ENCODE data around the gene VPS33B. TPM values are rescaled to one million over a fixed set of nuclear protein-coding genes. Genes with fewer than 3 reads are reported as not detected.
A peak's percentile ranks its signal among the peaks of the same experiment; 100 is the strongest.
"Not testable (repeated sequence)": the region's sequence is repeated elsewhere in the genome, so short reads cannot be mapped to it uniquely, and the experiment has no call there.

The VPS33B gene
- total RNA-seq, 4 donors from 2014 or later: 6.7 to 12.6 (median 8.1) TPM

GRCh38 chr15:91054816-91055215 is 32.4 kb upstream of the VPS33B start:
- no peak for TF ChIP-seq CTCF (IDR thresholded peaks at IDR 0.05)
- TF ChIP-seq POLR2A (IDR thresholded peaks at IDR 0.05): no peak
- Histone ChIP-seq H3K9me3 (no peaks in the 10 kb centered on the region), H3K4me3 (no peak overlapping the region), H3K4me1 (no peaks in the 10 kb centered on the region), H3K27ac (no peak overlapping the region), H3K27me3 (peaks cover 0 to 4% of the 10 kb centered on the region in 2 donors), H3K36me3 (no peaks in the 10 kb centered on the region)
- intact Hi-C loops (cut with DNase I; ENCODE audit: low total_unique reads): no loop called here
- DNase-seq: no peak

GRCh38 chr15:91051248-91051647 is 28.9 kb upstream of the VPS33B start:
- intact Hi-C loops (cut with DNase I; ENCODE audit: low total_unique reads): no loop called here

GRCh38 chr15:91050128-91050455 is 27.7 kb upstream of the VPS33B start:
- Histone ChIP-seq H3K27ac (no peak overlapping the region), H3K36me3 (no peaks in the 10 kb centered on the region), H3K9me3 (no peaks in the 10 kb centered on the region), H3K4me3 (no peak overlapping the region), H3K27me3 (peaks cover 0 to 4% of the 10 kb centered on the region in 2 donors), H3K4me1 (no peaks in the 10 kb centered on the region)
- DNase-seq: no peak
- intact Hi-C loops (cut with DNase I; ENCODE audit: low total_unique reads): no loop called here
- TF ChIP-seq CTCF (IDR thresholded peaks at IDR 0.05) (no peak), POLR2A (IDR thresholded peaks at IDR 0.05) (no peak)

More at GRCh38 chr15:91051248-91051647, 28.9 kb upstream of the VPS33B start:
- no peaks in the 10 kb centered on the region for H3K36me3 ChIP-seq
- no peaks in the 10 kb centered on the region for H3K4me1 ChIP-seq
- H3K4me3 ChIP-seq: no peak overlapping the region
- no peak overlapping the region for H3K27ac ChIP-seq
- H3K27me3 ChIP-seq: peaks cover 0 to 4% of the 10 kb centered on the region in 2 donors
- no peak for TF ChIP-seq CTCF (IDR thresholded peaks at IDR 0.05)
- no peak for DNase-seq
- H3K9me3 ChIP-seq: no peaks in the 10 kb centered on the region

GRCh38 chr15:91049378-91050127 is 27.2 kb upstream of the VPS33B start:
- no peaks in the 10 kb centered on the region for H3K9me3 ChIP-seq
- TF ChIP-seq POLR2A (IDR thresholded peaks at IDR 0.05) (no peak), CTCF (IDR thresholded peaks at IDR 0.05) (peak; percentile 39 to 53 (median 42))
- H3K36me3 ChIP-seq: no peaks in the 10 kb centered on the region
- no peaks in the 10 kb centered on the region for H3K4me1 ChIP-seq
- intact Hi-C loops (cut with DNase I; ENCODE audit: low total_unique reads): no loop called here
- no peak overlapping the region for H3K27ac ChIP-seq
- no peak overlapping the region for H3K4me3 ChIP-seq
- peaks cover 0 to 4% of the 10 kb centered on the region in 2 donors for H3K27me3 ChIP-seq
- DNase-seq: peak; percentile 35 to 43

- no peak overlapping the region for H3K4me3 ChIP-seq
- H3K27ac ChIP-seq: no peak overlapping the region
- intact Hi-C loops (cut with DNase I; ENCODE audit: low total_unique reads): no loop called here
- TF ChIP-seq POLR2A (IDR thresholded peaks at IDR 0.05) (no peak), CTCF (IDR thresholded peaks at IDR 0.05) (no peak)
- DNase-seq: no peak
- H3K36me3 ChIP-seq: no peaks in the 10 kb centered on the region
- no peaks in the 10 kb centered on the region for H3K4me1 ChIP-seq
- no peaks in the 10 kb centered on the region for H3K9me3 ChIP-seq
- H3K27me3 ChIP-seq: no peaks in the 10 kb centered on the region
These were observed 25.3 kb upstream of the VPS33B start for GRCh38 chr15:91047545-91048199.

- H3K36me3 ChIP-seq; H3K9me3 ChIP-seq; intact Hi-C loops (cut with DNase I; ENCODE audit: low total_unique reads); H3K4me3 ChIP-seq; H3K27ac ChIP-seq; DNase-seq; H3K4me1 ChIP-seq; H3K27me3 ChIP-seq: not testable (repeated sequence)
These were observed 23.7 kb upstream of the VPS33B start for GRCh38 chr15:91046056-91046455.

All from uterus (tissue), 4 donors.